Measurements from ENCODE around the gene ZNF662.

DNA sequence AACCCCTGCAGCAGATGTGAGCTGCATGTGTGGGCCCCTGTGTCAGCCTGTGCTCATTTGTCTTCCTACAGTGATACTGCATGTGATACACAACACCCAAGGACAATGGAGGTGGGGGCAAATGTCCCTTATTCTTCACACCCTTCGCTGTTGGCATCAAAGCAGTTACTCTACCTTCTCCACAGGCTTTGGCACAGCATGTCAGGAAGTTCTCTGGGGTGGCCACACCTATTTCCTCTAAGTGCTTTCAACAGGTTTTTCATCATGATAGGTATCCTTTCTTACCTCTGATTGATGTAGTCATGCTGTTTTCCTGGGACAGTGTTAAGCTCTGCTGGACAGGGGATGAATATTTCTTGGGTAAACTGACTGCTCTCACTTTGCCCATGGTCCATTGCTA, 29.5 kb downstream of the ZNF662 start:
- TF ChIP-seq CTCF (IDR thresholded peaks at IDR 0.05) (no peak), POLR2A (IDR thresholded peaks at IDR 0.05) (no peak)
